ENCODE measurements around the gene PTCHD1. TPM values are rescaled to one million over a fixed set of nuclear protein-coding genes. Genes with fewer than 3 reads are reported as not detected.

Gene PTCHD1
- total RNA-seq, 3 donors from 2014 or later, result 0.61 to 16.0 (median 0.63) TPM

GRCh38 chrX:23304881-23305280 is 29.8 kb upstream of the PTCHD1 start:
- DNase-seq, result no peak
- intact Hi-C loops (cut with DNase I, micrococcal nuclease), result no loop called here
- no peaks in the 10 kb centered on the region for H3K36me3 ChIP-seq (ENCODE audit: low read depth)
- no peak overlapping the region for H3K4me3 ChIP-seq
- TF ChIP-seq CTCF (IDR thresholded peaks at IDR 0.05), result no peak
- ATAC-seq, result no peak
- no peaks in the 10 kb centered on the region for H3K9me3 ChIP-seq
- H3K4me1 ChIP-seq (ENCODE audit: low read depth), result no peaks in the 10 kb centered on the region

GRCh38 chrX:23311731-23312130 is 22.9 kb upstream of the PTCHD1 start:
- Histone ChIP-seq H3K36me3 (ENCODE audit: low read depth) (no peaks in the 10 kb centered on the region), H3K9me3 (no peaks in the 10 kb centered on the region), H3K4me1 (ENCODE audit: low read depth) (no peaks in the 10 kb centered on the region), H3K4me3 (no peak overlapping the region)
- ATAC-seq (no peak), DNase-seq (no peak)
- intact Hi-C loops (cut with DNase I, micrococcal nuclease), result no loop called here
- TF ChIP-seq CTCF (IDR thresholded peaks at IDR 0.05), result no peak

GRCh38 chrX:23312136-23312535 is 22.5 kb upstream of the PTCHD1 start:
- intact Hi-C loops (cut with DNase I, micrococcal nuclease), result no loop called here
- ATAC-seq (no peak), DNase-seq (no peak)
- Histone ChIP-seq H3K4me3 (no peak overlapping the region), H3K9me3 (no peaks in the 10 kb centered on the region), H3K4me1 (ENCODE audit: low read depth) (no peaks in the 10 kb centered on the region), H3K36me3 (ENCODE audit: low read depth) (no peaks in the 10 kb centered on the region)
- TF ChIP-seq CTCF (IDR thresholded peaks at IDR 0.05), result no peak

- H3K4me1 ChIP-seq (ENCODE audit: low read depth), result no peaks in the 10 kb centered on the region
- H3K4me3 ChIP-seq, result no peak overlapping the region
- ATAC-seq (peak; percentile 59), DNase-seq (no peak)
- intact Hi-C loops (cut with DNase I, micrococcal nuclease), result no loop called here
- peak; percentile 36 for TF ChIP-seq CTCF (IDR thresholded peaks at IDR 0.05)
- H3K36me3 ChIP-seq (ENCODE audit: low read depth), result no peaks in the 10 kb centered on the region
- H3K9me3 ChIP-seq, result no peaks in the 10 kb centered on the region
These were observed 16.6 kb upstream of the PTCHD1 start for GRCh38 chrX:23317799-23318724.

GRCh38 chrX:23327104-23327503 is 7.5 kb upstream of the PTCHD1 start:
- Histone ChIP-seq H3K4me3 (no peak overlapping the region), H3K4me1 (ENCODE audit: low read depth) (no peaks in the 10 kb centered on the region), H3K9me3 (no peaks in the 10 kb centered on the region), H3K36me3 (ENCODE audit: low read depth) (no peaks in the 10 kb centered on the region)
- DNase-seq, result no peak
- ATAC-seq, result no peak
- intact Hi-C loops (cut with DNase I, micrococcal nuclease), result no loop called here
- TF ChIP-seq CTCF (IDR thresholded peaks at IDR 0.05), result no peak
